ENCODE data around the gene GRK2.

GRK2 gene

DNA sequence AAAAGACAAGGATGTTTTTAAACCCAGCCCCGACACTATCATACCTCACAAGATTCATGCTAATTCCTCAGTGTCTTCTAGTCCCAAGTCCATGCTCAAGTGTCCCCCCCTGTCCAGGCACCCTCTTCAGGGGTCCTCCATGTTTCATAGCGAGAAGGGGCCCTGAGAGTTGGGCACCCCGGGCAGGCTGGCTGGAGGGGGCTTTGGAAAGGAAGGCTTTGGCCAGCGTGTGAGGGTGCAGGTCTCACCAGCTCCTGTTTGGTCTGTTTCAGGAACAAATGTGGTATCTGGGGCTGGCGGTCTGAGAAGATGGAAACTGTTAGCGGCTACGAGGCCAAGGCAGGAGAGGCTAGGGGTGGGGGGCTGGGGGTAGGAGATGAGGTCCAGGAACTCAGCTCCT lies 32.5 kb downstream of the GRK2 start:
- TF ChIP-seq LEF1 (IDR thresholded peaks at IDR 0.05; ENCODE audit: borderline replicate concordance) (no peak), SUZ12 (IDR thresholded peaks at IDR 0.05) (no peak), FOXK2 (IDR thresholded peaks at IDR 0.05) (no peak), CTBP1 (IDR thresholded peaks at IDR 0.05; ENCODE audit: borderline replicate concordance) (no peak), NFRKB (IDR thresholded peaks at IDR 0.05) (no peak), ELF4 (IDR thresholded peaks at IDR 0.05) (no peak), TARDBP (IDR thresholded peaks at IDR 0.05) (no peak), HDGF (IDR thresholded peaks at IDR 0.05; ENCODE audit: borderline replicate concordance) (no peak), ZNF384 (IDR thresholded peaks at IDR 0.05) (no peak), ARNT (IDR thresholded peaks at IDR 0.05) (no peak), BHLHE40 (IDR thresholded peaks at IDR 0.05; ENCODE audit: borderline replicate concordance) (no peak)
- ChIA-PET CTCF (no interaction called here), POLR2A (interaction anchor here (1.3 kb wide), 1 partner anchor 9 kb away, joined by 5 read pairs; the partner anchor contains the start of gene ANKRD13D)
- no peak for DNase-seq (ENCODE audit: extremely low spot score)

- TF ChIP-seq FOXK2 (IDR thresholded peaks at IDR 0.05) = no peak
- no peak for TF ChIP-seq ELF4 (IDR thresholded peaks at IDR 0.05)
- no peak for TF ChIP-seq TARDBP (IDR thresholded peaks at IDR 0.05)
- no peak for TF ChIP-seq BHLHE40 (IDR thresholded peaks at IDR 0.05; ENCODE audit: borderline replicate concordance)
- ChIA-PET POLR2A (interaction anchor here (4.8 kb wide), 1 partner anchor 10 kb away, joined by 27 read pairs; the partner anchor contains the start of gene ANKRD13D), CTCF (no interaction called here)
- no peak for DNase-seq (ENCODE audit: extremely low spot score)
Measured at GRCh38 chr11:67299471-67300191, 33.4 kb downstream of the GRK2 start.

DNA sequence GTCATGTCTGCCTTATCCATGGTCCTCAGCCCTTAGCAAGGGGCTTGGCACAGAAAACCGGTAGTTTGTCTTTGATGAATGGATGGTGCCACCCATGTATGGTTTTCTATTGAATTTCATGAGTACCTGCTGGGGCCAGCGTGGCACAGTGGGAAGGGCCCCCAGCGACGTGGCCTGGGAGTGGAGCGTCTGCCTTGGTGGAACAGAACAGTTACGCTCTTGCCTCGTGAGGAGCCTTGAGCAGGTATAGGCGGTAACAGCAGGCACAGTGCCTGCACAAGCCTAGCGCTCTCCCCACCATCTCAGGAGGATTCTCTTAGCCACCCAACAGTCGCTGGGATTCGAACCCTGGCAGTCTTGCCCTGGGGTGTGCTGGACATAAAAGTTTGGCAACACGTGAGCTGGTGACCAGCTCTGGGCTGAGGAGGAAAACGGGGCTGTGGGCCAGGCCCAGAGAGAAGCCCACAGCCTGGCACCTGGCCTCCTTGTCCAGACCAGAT lies 34.0 kb downstream of the GRK2 start:
- no peak for DNase-seq (ENCODE audit: extremely low spot score)
- TF ChIP-seq PKNOX1 (IDR thresholded peaks at IDR 0.05) (no peak), NFRKB (IDR thresholded peaks at IDR 0.05) (no peak), L3MBTL2 (conservative IDR thresholded peaks at IDR 0.05) (no peak), ELF4 (IDR thresholded peaks at IDR 0.05) (no peak)
- ChIA-PET CTCF (interaction anchor here (1.2 kb wide), 1 partner anchor 38 kb away, joined by 3 read pairs; no protein-coding TSS in a partner anchor), POLR2A (interaction anchor here (4.8 kb wide), 1 partner anchor 11 kb away, joined by 27 read pairs; the partner anchor contains the start of gene ANKRD13D)

DNA sequence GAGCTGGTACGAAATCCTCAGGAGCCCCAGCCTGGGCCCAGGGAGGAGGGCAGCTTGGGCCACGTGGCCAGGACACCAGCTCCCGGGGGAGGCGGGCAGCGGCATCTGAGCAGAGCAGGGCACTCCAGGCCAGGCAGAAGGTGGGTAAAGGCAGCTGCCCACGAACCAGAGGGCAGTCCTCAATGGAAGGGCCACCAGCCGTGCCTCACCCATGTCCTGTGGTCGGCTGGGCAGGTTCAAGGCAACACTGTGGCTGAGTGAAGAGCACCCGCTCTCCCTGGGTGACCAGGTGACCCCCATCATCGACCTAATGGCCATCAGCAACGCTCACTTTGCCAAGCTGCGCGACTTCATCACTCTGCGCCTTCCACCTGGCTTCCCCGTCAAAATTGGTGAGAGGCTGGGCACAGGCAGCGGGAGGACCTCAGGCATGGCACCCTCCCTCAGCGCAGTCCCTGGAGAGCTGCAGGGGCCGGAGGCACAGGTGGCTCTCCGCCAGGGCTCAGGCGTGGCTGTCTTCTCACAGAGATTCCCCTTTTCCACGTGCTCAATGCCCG lies 34.6 kb downstream of the GRK2 start:
- ChIA-PET CTCF (interaction anchor here (1.2 kb wide), 1 partner anchor 39 kb away, joined by 3 read pairs; no protein-coding TSS in a partner anchor), POLR2A (interaction anchor here (4.8 kb wide), 1 partner anchor 11 kb away, joined by 27 read pairs; the partner anchor contains the start of gene ANKRD13D)
- no peak for TF ChIP-seq SUZ12 (IDR thresholded peaks at IDR 0.05)
- TF ChIP-seq HDGF (IDR thresholded peaks at IDR 0.05; ENCODE audit: borderline replicate concordance) = no peak
- no peak for TF ChIP-seq ZNF384 (IDR thresholded peaks at IDR 0.05)
- TF ChIP-seq L3MBTL2 (conservative IDR thresholded peaks at IDR 0.05) = no peak
- no peak for TF ChIP-seq FOXA1 (IDR thresholded peaks at IDR 0.05)
- no peak for TF ChIP-seq ELF4 (IDR thresholded peaks at IDR 0.05)
- no peak for TF ChIP-seq CTBP1 (IDR thresholded peaks at IDR 0.05; ENCODE audit: borderline replicate concordance)
- TF ChIP-seq SP1 (IDR thresholded peaks at IDR 0.05) = no peak
- TF ChIP-seq NFRKB (IDR thresholded peaks at IDR 0.05) = no peak
- no peak for TF ChIP-seq FOXK2 (IDR thresholded peaks at IDR 0.05)
- TF ChIP-seq BHLHE40 (IDR thresholded peaks at IDR 0.05; ENCODE audit: borderline replicate concordance) = no peak
- no peak for TF ChIP-seq LEF1 (IDR thresholded peaks at IDR 0.05; ENCODE audit: borderline replicate concordance)
- no peak for TF ChIP-seq PKNOX1 (IDR thresholded peaks at IDR 0.05)
- TF ChIP-seq ARNT (IDR thresholded peaks at IDR 0.05) = no peak
- TF ChIP-seq FOXM1 (IDR thresholded peaks at IDR 0.05; ENCODE audit: borderline replicate concordance) = no peak
- TF ChIP-seq TARDBP (IDR thresholded peaks at IDR 0.05) = no peak

GRCh38 chr11:67301313-67301921 lies 35.1 kb downstream of the GRK2 start:
- ChIA-PET CTCF (interaction anchor here (1.2 kb wide), 1 partner anchor 39 kb away, joined by 3 read pairs; no protein-coding TSS in a partner anchor), POLR2A (interaction anchor here (4.3 to 4.8 kb wide), 2 partner anchors 12 to 16 kb away, joined by 25 to 27 read pairs; partner anchors contain the start of gene ANKRD13D)

More for the DNA sequence above, 34.6 kb downstream of the GRK2 start:
- no peak for DNase-seq (ENCODE audit: extremely low spot score)

More at GRCh38 chr11:67301313-67301921, 35.1 kb downstream of the GRK2 start:
- DNase-seq (ENCODE audit: extremely low spot score) = no peak
- TF ChIP-seq SUZ12 (IDR thresholded peaks at IDR 0.05) = no peak
- TF ChIP-seq FOXM1 (IDR thresholded peaks at IDR 0.05; ENCODE audit: borderline replicate concordance) = no peak
- TF ChIP-seq LEF1 (IDR thresholded peaks at IDR 0.05; ENCODE audit: borderline replicate concordance) = no peak
- TF ChIP-seq HDGF (IDR thresholded peaks at IDR 0.05; ENCODE audit: borderline replicate concordance) = no peak
- TF ChIP-seq L3MBTL2 (conservative IDR thresholded peaks at IDR 0.05) = no peak
- no peak for TF ChIP-seq BHLHE40 (IDR thresholded peaks at IDR 0.05; ENCODE audit: borderline replicate concordance)
- no peak for TF ChIP-seq FOXA1 (IDR thresholded peaks at IDR 0.05)
- TF ChIP-seq PKNOX1 (IDR thresholded peaks at IDR 0.05) = no peak
- no peak for TF ChIP-seq SP1 (IDR thresholded peaks at IDR 0.05)
- no peak for TF ChIP-seq ELF4 (IDR thresholded peaks at IDR 0.05)
- TF ChIP-seq TARDBP (IDR thresholded peaks at IDR 0.05) = no peak
- no peak for TF ChIP-seq ARNT (IDR thresholded peaks at IDR 0.05)
- no peak for TF ChIP-seq NFRKB (IDR thresholded peaks at IDR 0.05)
- TF ChIP-seq FOXK2 (IDR thresholded peaks at IDR 0.05) = no peak
- TF ChIP-seq CTBP1 (IDR thresholded peaks at IDR 0.05; ENCODE audit: borderline replicate concordance) = no peak
- no peak for TF ChIP-seq ZNF384 (IDR thresholded peaks at IDR 0.05)

All from HEK293T (cell line).